Endothelial cell of umbilical vein (primary cell): ENCODE measurements around the gene KAT2A. TPM values are rescaled to one million over a fixed set of nuclear protein-coding genes. Genes with fewer than 3 reads are reported as not detected.

Experiments used
- BruUV-seq: library from RNA; stranded (reverse); fragments of 400-500 nt; replicated peaks from 2 replicates; lab custom pipeline; 2021; lab: Mats Ljungman, UMichigan
- CTCF ChIA-PET: fragments of 300-600, 350-600 bp; sonication (Branson Sonifier 250); formaldehyde crosslinking; loops from one replicate; lab custom pipeline; 2021; ENCODE audit warnings: antibody characterized with exemption, inconsistent platforms; lab: Charles Lee
- POLR2A ChIA-PET: fragments of 300-600, 350-600 bp; sonication (Branson Sonifier 250); formaldehyde crosslinking; loops from one replicate; lab custom pipeline; 2021; ENCODE audit warnings: antibody characterized with exemption, inconsistent platforms; lab: Charles Lee
- DNase-seq: peaks from one replicate; pipeline ENCODE4 v3.0.0-alpha.2; 2011; ENCODE audit warnings: low read depth, low spot score
- FAIRE-seq: peaks from 2 replicates; lab custom pipeline; 2011; peaks lifted over from hg19 to GRCh38; lab: Jason Lieb, UNC
- H2AFZ ChIP-seq: 2 replicates; pipeline ENCODE4 v1.6.0; 2012; ENCODE audit warnings: low read depth, low read length, control low read depth, inconsistent platforms
- H3K27ac ChIP-seq: 2 replicates; pipeline ENCODE4 v1.5.1; 2011; ENCODE audit warnings: low read depth, mild to moderate bottlenecking, control low read depth, low read length, moderate library complexity; ENCODE audit not compliant: insufficient read depth
- H3K27me3 ChIP-seq, 2 experiments: 2 replicates each; pipeline versions ENCODE4 v1.6.0 to v1.6.1; 2011; ENCODE audit warnings: low read length in 2 of 2, mixed read lengths in 1 of 2; ENCODE audit not compliant: control insufficient read depth in 2 of 2, insufficient read depth in 2 of 2
- H3K36me3 ChIP-seq, 2 experiments: 2 replicates in 1 of 2; 3 replicates in 1 of 2; pipeline ENCODE4 v1.5.1; 2011; ENCODE audit warnings: low read length in 2 of 2, mild to moderate bottlenecking in 1 of 2, moderate library complexity in 1 of 2; ENCODE audit not compliant: control insufficient read depth in 2 of 2, insufficient read depth in 2 of 2; ENCODE audit errors: extremely low read depth in 1 of 2
- H3K4me1 ChIP-seq: 3 replicates; pipeline ENCODE4 v1.5.1; 2011; ENCODE audit warnings: mild to moderate bottlenecking, low read length; ENCODE audit not compliant: control insufficient read depth, insufficient read depth; ENCODE audit errors: extremely low read depth
- H3K4me2 ChIP-seq: 2 replicates; pipeline ENCODE4 v1.6.1; 2011; ENCODE audit warnings: low read length, control low read depth, mixed read lengths; ENCODE audit not compliant: insufficient read depth
- H3K4me3 ChIP-seq, 3 experiments: fragments of 200-600 bp in 1 of 3; sonication (generic), shearing (Covaris generic) in 1 of 3; replicated peaks in 1 of 3; 2 replicates each; pipeline ENCODE4 v1.5.1; 2011 to 2016; ENCODE audit warnings: control low read depth in 3 of 3, low read length in 3 of 3, mild to moderate bottlenecking in 2 of 3, inconsistent platforms in 1 of 3, low read depth in 1 of 3, moderate library complexity in 1 of 3; ENCODE audit not compliant: insufficient read depth in 1 of 3
- H3K79me2 ChIP-seq: 2 replicates; pipeline ENCODE4 v1.6.0; 2012; ENCODE audit warnings: low read length, inconsistent platforms; ENCODE audit not compliant: control insufficient read depth, insufficient read depth
- H3K9ac ChIP-seq: replicated peaks from 2 replicates; pipeline ENCODE3; 2011; ENCODE audit warnings: low read length, control low read depth; ENCODE audit not compliant: insufficient read depth; ENCODE audit errors: extremely low read depth
- H3K9me1 ChIP-seq: replicated peaks from 3 replicates; pipeline ENCODE4 v1.6.0; 2011; ENCODE audit warnings: mild to moderate bottlenecking, low read length; ENCODE audit not compliant: control insufficient read depth, insufficient read depth; ENCODE audit errors: extremely low read depth
- H3K9me3 ChIP-seq: replicated peaks from 2 replicates; pipeline ENCODE4 v1.5.1; 2012; ENCODE audit warnings: low read length, inconsistent platforms; ENCODE audit not compliant: control insufficient read depth, insufficient read depth
- H4K20me1 ChIP-seq: replicated peaks from 2 replicates; pipeline ENCODE3; 2011; ENCODE audit warnings: mild to moderate bottlenecking, low read length; ENCODE audit not compliant: control insufficient read depth, insufficient read depth; ENCODE audit errors: extremely low read depth
- CTCF ChIP-seq, 2 donors: IDR thresholded peaks; 1 replicate in 1 of 2; 2 replicates in 1 of 2; pipeline ENCODE4 v1.5.1; 2011; ENCODE audit warnings: low read length in 2 of 2, mild to moderate bottlenecking in 2 of 2, moderate library complexity in 2 of 2, control low read depth in 1 of 2, inconsistent platforms in 1 of 2, low read depth in 1 of 2; ENCODE audit not compliant: insufficient read depth in 1 of 2; ENCODE audit errors: extremely low read depth in 1 of 2
- EZH2 ChIP-seq: IDR thresholded peaks from 2 replicates; pipeline ENCODE4 v1.6.1; 2012; ENCODE audit warnings: borderline replicate concordance, low read depth, mild to moderate bottlenecking, moderate library complexity, low read length, inconsistent platforms; ENCODE audit not compliant: severe bottlenecking
- FOS ChIP-seq: IDR thresholded peaks from 2 replicates; pipeline ENCODE4 v1.6.1; 2011; ENCODE audit warnings: mild to moderate bottlenecking, low read length, moderate library complexity, borderline replicate concordance; ENCODE audit not compliant: insufficient read depth
- GATA2 ChIP-seq: IDR thresholded peaks from 2 replicates; pipeline ENCODE4 v1.7.0; 2011; ENCODE audit warnings: low read depth, mild to moderate bottlenecking, moderate library complexity, mixed read lengths, low read length; ENCODE audit not compliant: insufficient read length, insufficient read depth
- JUN ChIP-seq: IDR thresholded peaks from 2 replicates; pipeline ENCODE4 v1.6.1; 2011; ENCODE audit warnings: borderline replicate concordance, low read depth; ENCODE audit not compliant: insufficient read length, insufficient read depth
- MAX ChIP-seq: IDR thresholded peaks from 2 replicates; pipeline ENCODE4 v1.6.1; 2011; ENCODE audit not compliant: insufficient read depth, insufficient read length
- MYC ChIP-seq: IDR thresholded peaks from one replicate; pipeline ENCODE4 v1.6.1; 2011; ENCODE audit warnings: mild to moderate bottlenecking, low read depth, low read length
- POLR2A ChIP-seq: IDR thresholded peaks from 2 replicates; pipeline ENCODE4 v1.6.1; 2012; ENCODE audit warnings: low read depth, mild to moderate bottlenecking, control low read depth, low read length
- POLR2AphosphoS5 ChIP-seq: IDR thresholded peaks from 2 replicates; pipeline ENCODE4 v1.6.1; 2012; ENCODE audit warnings: low read depth, mild to moderate bottlenecking, control low read depth, low read length, moderate library complexity; ENCODE audit not compliant: insufficient read depth
- dilution Hi-C: fragments of 300-500 bp; cut with MboI; formaldehyde crosslinking; loops from one replicate; pipeline ENCODE4 v1.15.0; 2019; ENCODE audit warnings: low sequenced_read_pairs; ENCODE audit not compliant: extremely low pct_ligation_motif_present
- intact Hi-C: fragments of 100-400 bp; cut with micrococcal nuclease; formaldehyde crosslinking; loops from one replicate; pipeline ENCODE4 v1.10.0; 2022
- polyA plus RNA-seq, 4 experiments: library from polyadenylated mRNA; depleted of rRNA in 3 of 4; stranded (reverse) in 3 of 4; unstranded in 1 of 4; fragments of >200 nt; gene quantifications; 2 replicates each; pipeline versions ENCODE4 v1.2.1 to v1.2.3, GENCODE V29; 2011 to 2012; ENCODE audit warnings: missing spikeins in 1 of 4
- total RNA-seq: library from RNA; stranded (reverse); gene quantifications from 2 replicates; pipeline ENCODE4 v1.2.3, GENCODE V29; 2021

Gene KAT2A
- total and polyA plus RNA-seq, 2 donors (not counting 3 experiments of a cell fraction or from before 2014, with no cell fraction given): 32.9 to 33.4 TPM

- Histone ChIP-seq H3K4me1 (no peaks in the 10 kb centered on the region), H3K4me3 (no peak overlapping the region), H3K4me2 (no peak overlapping the region), H2AFZ (no peak overlapping the region), H3K36me3 (no peaks in the 10 kb centered on the region), H3K27me3 (no peaks in the 10 kb centered on the region), H4K20me1 (no peaks in the 10 kb centered on the region), H3K9me1 (no peaks in the 10 kb centered on the region), H3K9me3 (no peaks in the 10 kb centered on the region), H3K9ac (no peak overlapping the region), H3K27ac (no peak overlapping the region), H3K79me2 (no peaks in the 10 kb centered on the region)
- FAIRE-seq: no peak
- dilution Hi-C loops (no loop called here), intact Hi-C loops (no loop called here)
- POLR2A ChIA-PET: no interaction called here
- DNase-seq: no peak
- no TSS peak for BruUV-seq
- CTCF ChIA-PET: no interaction called here
- TF ChIP-seq JUN (no peak), POLR2A (no peak), FOS (no peak), MAX (no peak), EZH2 (no peak), MYC (no peak), GATA2 (no peak), POLR2AphosphoS5 (no peak), CTCF (IDR thresholded peaks at IDR 0.05; ENCODE audit: extremely low read depth in 1 of 2, insufficient read depth in 1 of 2, low read depth in 1 of 2, low read length in 2 of 2) (no peak)
These were observed 44.6 kb upstream of the KAT2A start for GRCh38 chr17:42165751-42166150.
